Mesodermal cell (in vitro differentiated cells): ENCODE data around the gene ASB16.

ENCODE experiments used
- H3K27ac ChIP-seq: 2 replicates; pipeline ENCODE4 v1.7.0; 2013; ENCODE audit warnings: mild to moderate bottlenecking, low read depth, low read length, moderate library complexity; ENCODE audit not compliant: severe bottlenecking
- H3K36me3 ChIP-seq: 2 replicates; pipeline ENCODE4 v1.7.1; 2013; ENCODE audit warnings: mild to moderate bottlenecking, low read length, moderate library complexity; ENCODE audit not compliant: control insufficient read depth, insufficient read depth
- H3K4me1 ChIP-seq: one replicate; pipeline ENCODE4 v1.7.1; 2013; ENCODE audit warnings: mild to moderate bottlenecking, low read length; ENCODE audit not compliant: insufficient read depth, control insufficient read depth, poor library complexity, severe bottlenecking
- H3K4me3 ChIP-seq: 2 replicates; pipeline ENCODE4 v1.7.0; 2013; ENCODE audit warnings: low read length, control low read depth, mild to moderate bottlenecking; ENCODE audit not compliant: insufficient read depth, poor library complexity, severe bottlenecking; ENCODE audit errors: extremely low read depth
- H3K9me3 ChIP-seq: 2 replicates; pipeline ENCODE4 v1.7.1; 2013; ENCODE audit warnings: mild to moderate bottlenecking, low read length, moderate library complexity; ENCODE audit not compliant: control insufficient read depth
- WGBS, 2 experiments: methylation state at CpG; one replicate each; pipeline ENCODE4 v1.1.5; 2013; ENCODE audit warnings: missing lambda C conversion rate in 2 of 2; ENCODE audit not compliant: insufficient coverage in 2 of 2; 5-methylcytosine and 5-hydroxymethylcytosine counted together

Gene ASB16

GRCh38 chr17:44219108-44219615 lies 48.7 kb downstream of the ASB16 start:
- 0% methylated on average over 37 to 69 of the region's 73 CpGs for WGBS, 2 experiments
- Histone ChIP-seq H3K9me3 (no peaks in the 10 kb centered on the region), H3K4me1 (peaks cover 8% of the 10 kb centered on the region), H3K36me3 (peaks cover 34% of the 10 kb centered on the region), H3K27ac (peak overlapping the region; percentile 86), H3K4me3 (peak overlapping the region; percentile 72)

- H3K4me1 ChIP-seq: peaks cover 8% of the 10 kb centered on the region
- H3K27ac ChIP-seq: peak within 1 kb of the TSS; percentile 86
- no peaks in the 10 kb centered on the region for H3K9me3 ChIP-seq
- WGBS, 2 experiments: 0% methylated on average over 5 to 33 of the region's 76 CpGs
- H3K36me3 ChIP-seq: peaks cover 28% of the 10 kb centered on the region
- H3K4me3 ChIP-seq: peak within 1 kb of the TSS; percentile 72
Observed at GRCh38 chr17:44219616-44220212, 49.2 kb downstream of the ASB16 start, which contains the start of gene UBTF. Gene UBTF (minus strand): TSS chr17:44219675. CDS start chr17:44218229, 1,446 bp downstream.

GRCh38 chr17:44220213-44221083 lies 49.9 kb downstream of the ASB16 start:
- Histone ChIP-seq H3K36me3 (peaks cover 21% of the 10 kb centered on the region), H3K9me3 (no peaks in the 10 kb centered on the region), H3K27ac (peak overlapping the region; percentile 77), H3K4me1 (peaks cover 8% of the 10 kb centered on the region), H3K4me3 (peak overlapping the region; percentile 72)
- 0% methylated on average over 36 to 78 of the region's 108 CpGs for WGBS, 2 experiments

- peak overlapping the region; percentile 77 for H3K27ac ChIP-seq
- H3K4me3 ChIP-seq: peak overlapping the region; percentile 72
- peaks cover 12% of the 10 kb centered on the region for H3K36me3 ChIP-seq
- peaks cover 8% of the 10 kb centered on the region for H3K4me1 ChIP-seq
- no peaks in the 10 kb centered on the region for H3K9me3 ChIP-seq
- WGBS, 2 experiments: 0 to 1% methylated on average over 37 to 43 of the region's 54 CpGs
Observed at GRCh38 chr17:44221084-44221861, 50.8 kb downstream of the ASB16 start.

- no peaks in the 10 kb centered on the region for H3K9me3 ChIP-seq
- WGBS, 2 experiments: 0% methylated on average over 9 to 13 of the region's 17 CpGs
- H3K27ac ChIP-seq: peak overlapping the region; percentile 77
- peaks cover 7% of the 10 kb centered on the region for H3K36me3 ChIP-seq
- peak overlapping the region; percentile 72 for H3K4me3 ChIP-seq
- H3K4me1 ChIP-seq: peaks cover 8% of the 10 kb centered on the region
Observed at GRCh38 chr17:44221862-44222111, 51.3 kb downstream of the ASB16 start.

GRCh38 chr17:44222112-44222869 lies 51.8 kb downstream of the ASB16 start:
- Histone ChIP-seq H3K4me3 (peak overlapping the region; percentile 72), H3K36me3 (peaks cover 2% of the 10 kb centered on the region), H3K4me1 (peaks cover 8% of the 10 kb centered on the region), H3K27ac (peak overlapping the region; percentile 77), H3K9me3 (no peaks in the 10 kb centered on the region)
- 2 to 3% methylated on average over 31 to 34 of the region's 36 CpGs for WGBS, 2 experiments

- Histone ChIP-seq H3K36me3 (no peaks in the 10 kb centered on the region), H3K9me3 (no peaks in the 10 kb centered on the region), H3K4me1 (no peaks in the 10 kb centered on the region), H3K27ac (no peak overlapping the region), H3K4me3 (no peak overlapping the region)
- WGBS, 2 experiments: 86 to 93% methylated on average over 4 to 6 of the region's 7 CpGs
Observed at GRCh38 chr17:44223541-44224071, 53.1 kb downstream of the ASB16 start.
